Measurements from ENCODE around the gene SDC3. TPM values are rescaled to one million over a fixed set of nuclear protein-coding genes. Genes with fewer than 3 reads are reported as not detected.

Gene SDC3
- total and polyA plus RNA-seq, 10 of the 15 experiments (the other 5 are each of a cell fraction or from before 2014, with no cell fraction given): under 0.01 to 0.46 (median 0.07) TPM; not detected in 2

- H3K4me2 ChIP-seq (ENCODE audit: control insufficient read depth, insufficient read depth): no peak overlapping the region
- no peak for DNase-seq (ENCODE audit: low read depth, low spot score)
- no peak for FAIRE-seq
- RAD21 ChIA-PET (ENCODE audit: unreplicated experiment): interaction anchor here (0.7 to 1.8 kb wide), 11 partner anchors 15 to 209 kb away, joined by 3 to 19 read pairs (median 5); no protein-coding TSS in a partner anchor
- H2AFZ ChIP-seq (ENCODE audit: control insufficient read depth, low read depth, low read length): no peak overlapping the region
- no peak overlapping the region for H3K9ac ChIP-seq (ENCODE audit: control insufficient read depth, insufficient read depth, low read length)
- no peak overlapping the region for H3K4me3 ChIP-seq
- CTCF ChIA-PET: interaction anchor here (0.6 to 12.7 kb wide), 16 partner anchors 9 to 1936 kb away, joined by 3 to 119 read pairs (median 4); no protein-coding TSS in a partner anchor
- WGBS (ENCODE audit: insufficient coverage, insufficient replicate concordance, low lambda C conversion rate, missing lambda C conversion rate): 100% methylated on average over 2 of the region's 2 CpGs
- peaks cover 5 to 9% of the 10 kb centered on the region in 2 experiments; a peak in 3 of 4 replicates for H3K36me3 ChIP-seq (ENCODE audit: control insufficient read depth in 2 of 2, insufficient read depth in 2 of 2, low read length in 1 of 2)
- in situ Hi-C loops (cut with MboI) (no loop called here), intact Hi-C loops (cut with micrococcal nuclease; ENCODE audit: unreplicated experiment) (loop anchor here (2.0 to 5.0 kb wide), 3 partner anchors 126 to 210 kb away; no protein-coding TSS in a partner anchor)
- TF ChIP-seq MTA2 (IDR thresholded peaks at IDR 0.05; ENCODE audit: low read depth): no peak
- no peak for TF ChIP-seq RCOR1 (conservative IDR thresholded peaks at IDR 0.05; ENCODE audit: low read depth, low read length)
- TF ChIP-seq SRF (IDR thresholded peaks at IDR 0.05; ENCODE audit: low read depth in 2 of 2, low read length in 2 of 2): no peak
- no peak for TF ChIP-seq NFXL1 (IDR thresholded peaks at IDR 0.05; ENCODE audit: borderline replicate concordance)
- TF ChIP-seq BCL3 (IDR thresholded peaks at IDR 0.05; ENCODE audit: borderline replicate concordance, insufficient read depth, low read depth, low read length, poor library complexity, severe bottlenecking): no peak
- no peak for TF ChIP-seq RBBP5 (conservative IDR thresholded peaks at IDR 0.05)
- TF ChIP-seq SKIL (IDR thresholded peaks at IDR 0.05; ENCODE audit: low read depth, poor library complexity, severe bottlenecking): no peak
- no peak for TF ChIP-seq IKZF1 (conservative IDR thresholded peaks at IDR 0.05)
- no peak for TF ChIP-seq E2F4 (IDR thresholded peaks at IDR 0.05; ENCODE audit: low read depth, low read length)
- no peak for TF ChIP-seq TARDBP (IDR thresholded peaks at IDR 0.05; ENCODE audit: borderline replicate concordance)
- no peak for TF ChIP-seq YY1 (IDR thresholded peaks at IDR 0.05; ENCODE audit: low read depth, low read length)
- POLR2A ChIA-PET: interaction anchor here (1.2 kb wide), 1 partner anchor 131 kb away, joined by 3 read pairs; no protein-coding TSS in a partner anchor
- no peak for ATAC-seq
- no peaks in the 10 kb centered on the region for H4K20me1 ChIP-seq (ENCODE audit: control insufficient read depth, insufficient read depth)
- no peaks in the 10 kb centered on the region for H3K79me2 ChIP-seq (ENCODE audit: control insufficient read depth, insufficient read depth, low read length)
- BruUV-seq (replicated peaks): no TSS peak
- SMC1A ChIA-PET (ENCODE audit: uncharacterized antibody, unreplicated experiment): interaction anchor here (0.9 to 6.4 kb wide), 11 partner anchors 10 to 209 kb away, joined by 3 to 49 read pairs (median 5); no protein-coding TSS in a partner anchor
- no peaks in the 10 kb centered on the region for H3K27me3 ChIP-seq (replicated peaks in 1 of 2; ENCODE audit: control insufficient read depth in 2 of 2, insufficient read depth in 2 of 2, low read length in 1 of 2)
- H3K9me3 ChIP-seq (replicated peaks; ENCODE audit: control insufficient read depth, insufficient read depth, low read length): no peaks in the 10 kb centered on the region
- no peak overlapping the region for H3K27ac ChIP-seq (ENCODE audit: control insufficient read depth, insufficient read depth)
- no peaks in the 10 kb centered on the region; the same call in 1 of the 2 replicates for H3K4me1 ChIP-seq (ENCODE audit: control insufficient read depth, insufficient read depth, low read length)
These were observed 20.2 kb upstream of the SDC3 start for GRCh38 chr1:30928789-30929134.
